ENCODE measurements around the gene DPP10.

DNA sequence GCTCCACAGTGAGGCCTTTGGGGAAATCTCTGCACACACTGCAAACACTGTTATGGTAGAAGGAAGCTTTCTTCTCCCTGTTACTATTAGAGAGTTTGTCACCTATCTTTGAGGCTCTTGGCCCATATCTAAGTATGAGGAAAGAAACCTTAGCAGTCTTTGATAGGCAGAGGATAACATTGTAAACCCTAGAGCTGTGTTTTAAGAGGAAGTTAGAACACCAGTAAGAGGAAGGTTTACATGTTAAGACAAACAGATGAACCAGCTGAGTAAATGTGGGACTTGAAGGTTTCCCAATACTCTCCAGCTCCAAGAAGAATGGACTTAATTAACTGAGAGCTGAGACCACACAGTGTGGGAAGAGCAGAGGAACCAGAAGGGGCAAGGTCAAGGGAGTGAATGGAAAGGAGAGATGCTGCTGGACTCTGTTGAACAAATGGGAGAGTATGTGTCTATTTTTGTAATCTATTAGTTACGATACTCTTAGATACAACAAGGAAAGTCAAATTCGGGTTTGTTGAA, 257.0 kb downstream of the DPP10 start:
- TF ChIP-seq, protein P1, sequence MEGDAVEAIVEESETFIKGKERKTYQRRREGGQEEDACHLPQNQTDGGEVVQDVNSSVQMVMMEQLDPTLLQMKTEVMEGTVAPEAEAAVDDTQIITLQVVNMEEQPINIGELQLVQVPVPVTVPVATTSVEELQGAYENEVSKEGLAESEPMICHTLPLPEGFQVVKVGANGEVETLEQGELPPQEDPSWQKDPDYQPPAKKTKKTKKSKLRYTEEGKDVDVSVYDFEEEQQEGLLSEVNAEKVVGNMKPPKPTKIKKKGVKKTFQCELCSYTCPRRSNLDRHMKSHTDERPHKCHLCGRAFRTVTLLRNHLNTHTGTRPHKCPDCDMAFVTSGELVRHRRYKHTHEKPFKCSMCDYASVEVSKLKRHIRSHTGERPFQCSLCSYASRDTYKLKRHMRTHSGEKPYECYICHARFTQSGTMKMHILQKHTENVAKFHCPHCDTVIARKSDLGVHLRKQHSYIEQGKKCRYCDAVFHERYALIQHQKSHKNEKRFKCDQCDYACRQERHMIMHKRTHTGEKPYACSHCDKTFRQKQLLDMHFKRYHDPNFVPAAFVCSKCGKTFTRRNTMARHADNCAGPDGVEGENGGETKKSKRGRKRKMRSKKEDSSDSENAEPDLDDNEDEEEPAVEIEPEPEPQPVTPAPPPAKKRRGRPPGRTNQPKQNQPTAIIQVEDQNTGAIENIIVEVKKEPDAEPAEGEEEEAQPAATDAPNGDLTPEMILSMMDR (IDR thresholded peaks at IDR 0.05), result no peak
- no peak for TF ChIP-seq POLR2A (IDR thresholded peaks at IDR 0.05; ENCODE audit: low read depth)
- TF ChIP-seq POLR2AphosphoS5 (IDR thresholded peaks at IDR 0.05), result no peak
- TF ChIP-seq EP300 (IDR thresholded peaks at IDR 0.05), result no peak

Measured in esophagus muscularis mucosa (tissue), 4 donors.